ENCODE data around the gene CLDN11.

The CLDN11 gene

GRCh38 chr3:170426240-170426797, 7.7 kb downstream of the CLDN11 start:
- DNase-seq (ENCODE audit: low spot score) = no peak

GRCh38 chr3:170428095-170428494, 9.4 kb downstream of the CLDN11 start:
- DNase-seq (ENCODE audit: low spot score) = no peak

DNA sequence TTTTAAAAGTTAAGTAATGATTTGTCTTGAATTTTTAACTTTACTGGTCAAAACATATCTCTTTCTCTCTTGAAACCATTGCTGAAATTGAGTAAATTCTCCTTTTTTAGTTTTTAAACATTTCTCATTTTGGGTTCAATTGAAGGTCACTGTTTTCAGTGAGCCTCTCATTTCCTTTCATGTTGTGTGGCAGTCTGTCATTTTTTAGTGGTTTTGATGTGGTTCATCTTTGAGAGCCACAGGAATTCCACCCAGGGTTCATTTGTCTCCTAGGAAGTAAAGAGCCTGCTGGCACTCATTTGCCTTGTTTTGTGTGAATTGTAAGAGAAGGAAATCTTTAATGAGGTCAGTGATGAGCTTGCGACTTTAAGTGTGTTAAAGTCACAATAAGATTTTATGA, 10.4 kb downstream of the CLDN11 start:
- DNase-seq (ENCODE audit: low spot score) = peak; percentile 41

DNA sequence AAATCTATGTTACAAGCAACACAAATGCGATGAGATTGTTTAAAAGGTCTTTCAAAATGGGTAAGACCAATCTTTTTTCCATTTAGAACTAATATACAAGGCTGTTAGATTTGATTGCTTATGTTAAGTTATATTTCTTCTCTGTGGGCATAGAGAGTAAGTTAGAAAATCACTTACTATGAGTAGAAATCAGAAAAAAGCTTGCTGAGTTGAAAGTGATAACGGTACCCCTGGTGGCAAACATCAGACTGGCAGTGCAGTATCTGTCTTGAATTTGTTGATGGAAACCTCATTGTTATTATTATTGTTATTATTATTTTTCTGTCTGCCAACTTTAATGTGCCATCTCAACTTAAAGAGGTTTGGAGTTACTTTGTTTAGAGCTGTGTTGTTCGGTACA, 12.4 kb downstream of the CLDN11 start:
- no peak for DNase-seq (ENCODE audit: low spot score)

DNA sequence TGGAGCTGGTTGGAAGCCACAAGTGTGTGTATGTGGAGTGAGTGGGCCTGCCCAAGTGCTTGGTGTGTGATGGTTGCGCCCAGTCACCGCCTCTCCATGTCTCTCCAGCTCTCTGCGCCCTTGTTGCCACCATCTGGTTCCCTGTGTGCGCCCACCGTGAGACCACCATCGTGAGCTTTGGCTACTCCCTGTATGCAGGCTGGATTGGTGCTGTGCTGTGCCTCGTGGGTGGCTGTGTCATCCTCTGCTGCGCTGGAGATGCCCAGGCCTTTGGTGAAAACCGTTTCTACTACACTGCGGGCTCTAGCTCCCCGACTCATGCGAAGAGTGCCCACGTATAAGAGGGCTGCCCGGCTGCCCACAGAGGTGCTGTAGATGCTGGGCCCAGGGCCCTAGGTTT, 13.7 kb downstream of the CLDN11 start:
- DNase-seq (ENCODE audit: low spot score) = no peak

DNA sequence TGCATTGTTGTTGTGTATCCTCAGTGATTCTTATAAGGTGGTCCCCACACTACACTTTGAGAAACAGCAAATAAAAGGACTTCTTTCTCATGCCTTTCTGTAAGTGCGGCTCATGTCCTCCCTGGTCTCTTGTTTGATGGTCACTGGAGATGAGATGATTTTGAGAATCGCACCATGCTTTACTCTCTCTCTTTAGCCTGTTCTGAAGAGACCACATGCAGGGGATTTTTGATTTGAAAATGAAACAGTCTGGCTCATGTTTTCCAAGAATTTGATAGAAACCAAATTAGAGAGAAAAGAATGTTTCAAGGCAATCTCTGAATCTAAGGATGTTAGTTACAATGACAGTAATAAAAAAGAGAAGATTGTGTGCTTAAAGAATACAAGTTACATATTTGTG, 18.0 kb downstream of the CLDN11 start:
- DNase-seq (ENCODE audit: low spot score) = no peak

- DNase-seq (ENCODE audit: low spot score) = no peak
Measured at GRCh38 chr3:170437176-170437575, 18.5 kb downstream of the CLDN11 start.

DNA sequence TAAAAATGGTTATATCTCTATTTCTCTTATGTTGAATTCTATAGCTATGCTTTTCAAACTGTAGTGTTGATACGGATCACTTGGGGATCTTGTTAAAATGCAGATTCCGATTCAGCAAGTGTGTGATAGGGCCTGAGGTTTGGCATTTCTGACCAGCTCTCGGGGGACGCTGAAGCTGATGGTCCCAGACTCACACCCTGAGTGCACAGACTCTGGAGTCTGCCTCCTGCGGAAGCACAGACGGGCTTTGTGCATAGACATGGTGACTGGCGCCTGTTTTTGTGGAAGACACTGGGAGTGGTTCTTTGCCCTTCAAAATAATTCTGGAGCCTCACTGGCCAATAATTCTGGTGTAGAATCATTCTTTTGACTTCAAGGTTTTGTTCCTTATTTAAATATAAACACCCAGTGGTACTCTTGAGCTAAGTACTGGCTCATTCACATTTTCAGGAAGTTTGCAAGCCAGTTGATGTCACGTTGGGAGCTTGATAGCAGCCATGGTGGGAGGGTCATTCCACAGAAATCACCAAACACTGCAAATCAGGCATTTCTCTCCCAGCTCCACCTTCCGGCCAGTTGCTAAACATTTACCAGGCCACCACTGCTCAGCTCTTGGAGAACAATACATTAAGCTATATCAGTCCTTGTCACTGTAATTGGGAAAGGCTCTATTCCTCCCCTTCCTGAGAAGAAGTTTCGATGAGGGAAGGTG, 19.2 kb downstream of the CLDN11 start:
- no peak for DNase-seq (ENCODE audit: low spot score)

GRCh38 chr3:170438836-170439235, 20.2 kb downstream of the CLDN11 start:
- no peak for DNase-seq (ENCODE audit: low spot score)

DNA sequence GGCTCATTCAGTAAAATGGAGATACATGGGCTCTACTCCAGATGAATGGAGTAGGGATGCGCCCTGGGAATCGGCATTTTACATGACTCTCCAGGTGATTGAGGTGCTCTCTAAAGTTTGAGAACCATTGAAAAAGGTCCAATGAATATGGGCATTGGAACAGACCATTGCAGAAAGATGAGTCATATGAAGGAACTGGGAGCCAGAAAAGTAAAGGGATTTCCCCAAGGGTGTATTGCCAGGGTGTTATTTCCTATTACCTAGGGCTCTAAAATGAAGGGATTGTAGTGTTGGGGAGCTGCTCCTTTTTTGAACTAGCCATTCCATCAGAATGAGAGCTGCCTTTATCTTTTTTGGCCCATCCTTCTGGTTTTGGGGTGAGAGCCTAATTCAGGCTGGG, 21.7 kb downstream of the CLDN11 start:
- no peak for DNase-seq (ENCODE audit: low spot score)

DNA sequence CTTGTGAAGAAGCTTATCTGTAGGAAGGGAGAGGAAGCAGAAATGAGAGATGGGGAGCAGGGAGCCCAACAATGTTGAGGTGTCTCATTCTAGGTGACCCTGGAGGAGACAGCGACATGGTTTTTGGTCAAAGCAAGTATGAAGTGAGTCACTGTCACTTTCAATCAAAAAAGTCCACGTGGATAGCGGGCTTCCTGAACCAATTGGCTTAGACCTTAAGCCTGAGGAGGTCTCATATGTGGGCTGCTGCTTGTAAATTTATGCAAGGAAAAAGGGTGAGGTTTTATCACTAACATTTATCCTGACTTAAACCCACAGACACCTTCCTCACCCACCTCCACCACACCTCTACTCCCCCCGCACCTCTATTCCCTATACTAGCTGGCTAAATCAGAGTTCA, 22.7 kb downstream of the CLDN11 start:
- DNase-seq (ENCODE audit: low spot score) = no peak

- no peak for DNase-seq (ENCODE audit: low spot score)
Measured at GRCh38 chr3:170442947-170443346, 24.3 kb downstream of the CLDN11 start.

DNA sequence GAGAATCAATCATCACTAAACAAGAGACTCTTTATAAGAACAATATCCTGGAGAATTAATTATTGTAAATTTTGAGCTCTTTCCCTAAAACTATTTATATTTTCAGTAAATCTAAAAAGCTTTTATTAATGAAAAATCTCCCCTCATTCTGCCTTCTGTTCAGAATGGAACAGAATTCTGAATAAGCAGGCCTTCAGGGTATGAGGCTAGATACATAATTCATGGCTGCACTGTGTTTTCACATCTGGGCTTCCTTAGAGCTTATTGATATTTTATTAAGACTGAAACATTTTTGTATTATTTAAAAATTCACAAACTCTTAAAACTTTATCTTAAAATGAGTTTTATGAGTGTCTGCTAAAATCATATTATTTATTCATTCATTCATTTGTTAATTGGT, 24.8 kb downstream of the CLDN11 start:
- no peak for DNase-seq (ENCODE audit: low spot score)

GRCh38 chr3:170448584-170448983, 29.9 kb downstream of the CLDN11 start:
- DNase-seq (ENCODE audit: low spot score) = no peak

DNA sequence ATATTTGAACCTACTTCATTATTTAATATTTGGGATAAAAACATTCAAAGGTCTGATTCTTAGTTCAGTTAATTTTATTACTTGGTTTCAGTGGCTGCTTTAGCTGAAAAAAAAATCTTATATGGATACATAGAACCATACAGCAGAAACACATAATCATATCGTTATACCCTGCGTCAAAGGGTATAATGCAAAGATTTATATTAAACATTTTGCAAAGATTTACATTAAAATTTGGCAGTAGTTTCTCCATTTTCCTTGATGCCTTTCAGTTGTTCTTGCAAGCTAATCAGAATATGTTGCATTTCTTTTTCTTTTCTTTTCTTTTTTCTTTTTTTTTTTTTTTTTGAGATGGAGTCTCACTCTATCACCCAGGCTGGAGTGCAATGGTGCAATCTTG, 31.4 kb downstream of the CLDN11 start:
- no peak for DNase-seq (ENCODE audit: low spot score)

DNA sequence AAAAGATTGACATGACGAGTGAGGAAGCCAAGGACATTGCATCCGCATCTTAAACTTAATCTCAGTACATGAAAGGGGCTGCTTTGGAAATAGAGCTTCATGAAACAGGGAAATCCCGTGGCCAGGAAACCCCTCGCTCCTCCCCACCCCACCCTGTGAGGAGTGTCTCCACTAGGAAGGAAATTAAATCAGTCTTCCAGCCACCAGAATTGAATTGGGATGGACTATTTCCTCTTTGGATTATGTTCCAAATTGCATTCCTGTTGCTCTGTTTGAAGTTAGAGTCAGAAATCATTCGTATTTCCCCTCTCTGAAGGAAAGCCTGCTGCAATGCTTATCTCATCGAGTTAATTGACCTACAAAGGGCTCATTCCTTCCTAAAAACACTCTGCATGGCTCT, 35.8 kb downstream of the CLDN11 start:
- DNase-seq (ENCODE audit: low spot score) = no peak

GRCh38 chr3:170458285-170458684, 39.6 kb downstream of the CLDN11 start:
- DNase-seq (ENCODE audit: low spot score) = no peak

DNA sequence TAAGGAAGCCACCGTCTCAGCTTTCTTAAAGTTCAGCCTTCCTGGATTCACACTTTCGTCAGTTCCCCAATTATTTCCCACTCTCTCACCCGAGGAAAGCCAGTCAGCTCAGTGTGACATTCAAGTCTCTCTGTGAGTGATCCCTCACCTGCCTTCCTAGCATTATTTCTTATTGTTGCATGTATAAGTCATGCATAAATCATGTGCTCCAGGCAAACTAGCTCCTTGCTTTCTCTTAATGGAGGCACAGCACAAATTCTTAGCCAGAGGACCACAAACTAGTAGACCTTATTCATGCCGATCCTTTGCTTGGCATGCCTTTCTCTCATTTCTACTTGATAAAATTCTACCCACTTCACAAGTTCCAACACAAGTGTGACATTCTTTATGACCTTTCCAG, 44.3 kb downstream of the CLDN11 start:
- no peak for DNase-seq (ENCODE audit: low spot score)

DNA sequence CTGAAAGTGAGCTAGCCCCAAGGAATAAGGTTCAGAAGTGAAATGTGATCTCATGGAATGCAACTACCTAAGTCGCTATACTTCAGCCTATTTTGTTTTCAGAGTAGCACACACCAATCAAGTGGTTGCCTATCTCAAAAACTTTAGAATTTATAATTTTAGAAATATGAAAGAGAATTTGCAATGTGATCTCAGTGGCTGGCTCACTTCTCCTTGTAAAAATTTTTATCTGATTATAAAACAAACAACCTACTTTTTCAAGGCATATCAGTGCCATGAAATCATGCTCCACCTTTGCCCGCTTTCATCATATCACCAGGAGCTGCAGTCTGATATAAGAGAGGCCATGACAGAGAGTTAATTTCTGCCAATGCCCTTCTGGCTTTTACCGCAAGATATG, 47.3 kb downstream of the CLDN11 start:
- DNase-seq (ENCODE audit: low spot score) = no peak

DNA sequence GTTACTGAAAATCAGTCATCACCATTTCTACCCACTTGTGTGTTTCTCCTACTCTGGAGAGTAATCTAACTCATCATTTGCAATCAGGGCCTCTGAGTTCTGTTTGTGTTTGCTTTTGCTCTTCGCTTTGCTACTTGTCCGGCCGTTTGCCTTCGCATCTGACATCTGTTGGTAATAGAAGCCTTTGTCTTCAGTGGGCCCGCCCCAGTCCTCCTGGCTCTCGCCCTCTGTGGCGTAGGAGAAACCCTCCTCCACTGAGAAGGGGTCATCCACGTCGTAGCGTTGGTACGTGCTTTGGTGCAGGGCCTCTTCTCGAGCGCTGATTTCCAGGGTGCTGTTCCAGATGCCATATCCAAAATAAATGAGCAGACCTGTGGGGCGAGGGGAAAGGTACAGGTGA, 48.3 kb downstream of the CLDN11 start:
- no peak for DNase-seq (ENCODE audit: low spot score)

DNA sequence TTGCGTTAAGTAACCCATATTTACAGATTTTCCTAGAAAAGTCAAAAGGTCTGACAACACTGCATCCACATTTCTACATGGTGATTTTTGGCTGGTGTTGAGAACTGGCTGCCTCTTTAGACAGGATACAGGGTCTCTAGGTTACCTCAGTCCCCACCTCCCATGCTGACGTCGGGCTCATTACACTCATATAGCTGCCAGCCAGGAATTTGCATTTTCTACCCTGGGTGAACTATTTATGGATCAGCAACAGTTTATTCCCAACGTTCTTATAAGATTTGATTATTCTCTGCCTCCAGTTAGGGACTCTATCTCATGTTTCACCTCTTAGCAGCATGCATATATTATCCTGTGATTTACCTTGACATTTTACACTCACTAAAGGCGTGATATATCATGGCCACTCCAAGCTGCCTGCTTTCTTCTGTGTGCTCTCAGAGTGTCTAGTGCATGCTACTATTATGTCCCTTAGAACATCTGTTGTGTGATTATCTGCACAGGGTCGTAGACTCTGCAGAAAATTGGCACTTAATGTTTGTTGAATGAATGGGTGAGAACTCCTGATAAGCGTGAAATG, 49.0 kb downstream of the CLDN11 start:
- no peak for DNase-seq (ENCODE audit: low spot score)

- peak; percentile 63 for DNase-seq (ENCODE audit: low spot score)
Measured at GRCh38 chr3:170469151-170470062, 50.7 kb downstream of the CLDN11 start.

Data from AG20443 (cell line).